HG03571 (cell line): Measurements from ENCODE around the gene RAPH1.

Experiments used
- ATAC-seq: cut with Tn5 transposase; IDR thresholded peaks from one replicate; pipeline ENCODE4 v1.9.1; 2021; ENCODE audit not compliant: unreplicated experiment

RAPH1 gene

DNA sequence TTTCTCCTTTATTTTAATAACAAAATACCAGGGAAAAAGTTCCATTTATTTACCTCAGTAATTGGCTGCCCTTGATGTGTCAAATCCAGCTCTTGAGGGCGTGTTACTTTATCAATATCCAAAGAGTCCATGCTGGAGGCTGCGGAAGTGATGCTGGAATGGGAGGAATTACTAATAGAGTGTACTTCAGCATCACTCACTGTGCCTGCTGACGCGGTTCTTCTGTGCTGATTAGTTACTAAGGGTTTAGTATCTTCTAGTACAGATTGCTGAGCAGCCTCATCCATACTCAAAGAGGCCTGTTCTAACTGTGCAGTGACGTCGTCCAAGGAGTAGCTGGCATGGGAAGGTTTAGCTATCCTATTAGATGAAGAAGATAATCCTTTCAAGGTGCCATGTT lies 45.6 kb downstream of the RAPH1 start:
- no peak for ATAC-seq

DNA sequence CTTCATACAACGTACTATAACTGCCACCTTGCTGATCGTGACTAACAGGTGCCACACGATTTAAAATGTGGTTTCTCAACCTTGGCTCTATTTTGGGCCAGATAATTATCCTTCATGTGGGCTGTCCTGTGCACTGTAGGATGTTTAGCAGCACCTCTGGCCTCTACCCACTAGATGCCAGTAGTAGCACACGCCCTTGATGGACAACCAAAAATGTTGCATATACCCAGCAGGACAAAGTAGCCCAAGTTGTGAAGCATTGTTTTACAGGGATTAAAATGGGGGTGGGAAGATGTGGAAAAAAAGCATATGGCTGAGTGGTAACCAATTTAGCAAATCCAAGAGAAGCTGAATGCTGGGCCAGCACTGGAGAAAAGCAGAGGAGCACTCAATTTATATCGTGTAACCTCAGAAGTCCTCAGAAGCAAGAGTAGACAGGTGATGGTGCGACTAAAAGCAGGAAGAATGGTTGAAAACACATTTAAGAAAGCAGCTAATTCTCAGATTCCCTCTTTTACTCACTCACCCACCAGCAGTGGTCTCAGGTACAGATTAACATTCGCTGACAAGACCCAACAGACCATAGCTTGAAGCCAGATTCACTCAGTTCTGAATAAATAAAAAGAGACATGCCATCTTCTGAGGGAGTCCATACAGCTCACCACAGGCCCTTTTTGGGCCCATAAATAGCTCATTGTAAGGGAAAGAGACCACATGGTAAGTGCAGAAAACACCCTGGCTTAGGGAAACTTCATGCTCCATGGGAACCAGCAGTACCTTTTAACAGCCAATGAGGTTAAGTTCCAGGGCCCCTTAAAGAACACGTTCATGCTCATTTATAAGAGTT lies 50.6 kb downstream of the RAPH1 start:
- peak; percentile 62 for ATAC-seq

DNA sequence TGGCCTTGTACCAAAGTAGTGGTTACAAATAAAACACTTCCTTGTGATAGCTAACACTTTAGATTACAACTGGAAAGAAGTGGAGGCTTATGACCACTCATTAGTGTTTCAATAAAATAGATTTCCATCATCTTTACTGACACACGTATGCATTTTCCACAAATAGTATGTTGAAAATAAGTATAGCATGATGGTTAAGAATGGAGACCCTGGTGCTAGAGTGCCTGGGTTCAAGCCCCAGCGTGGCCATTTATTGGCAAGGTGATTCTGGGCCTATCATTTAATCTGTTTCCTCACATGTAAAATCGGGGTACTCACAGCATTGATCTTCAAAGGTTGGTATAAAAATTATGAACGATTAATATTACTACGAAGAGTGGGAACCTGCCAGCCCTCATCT lies 54.5 kb downstream of the RAPH1 start:
- no peak for ATAC-seq

DNA sequence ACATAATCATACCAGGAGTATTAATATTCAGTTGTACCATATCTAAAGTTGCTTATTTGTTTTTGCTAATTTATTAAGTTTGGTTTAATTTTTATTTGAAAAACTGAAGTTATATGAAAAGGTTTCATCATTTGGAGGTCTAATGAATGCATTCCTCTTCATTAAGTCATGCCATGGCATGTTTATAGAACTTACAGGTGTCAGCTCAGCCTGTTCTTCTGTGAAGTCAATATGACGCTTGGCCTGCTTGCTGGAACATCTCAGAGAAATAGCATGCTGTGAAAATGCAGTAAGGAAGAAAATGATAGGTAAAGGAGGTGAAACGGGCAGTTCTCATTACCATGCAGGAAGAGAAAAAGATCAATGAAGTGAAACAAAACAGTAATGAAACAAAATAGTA lies 58.2 kb downstream of the RAPH1 start:
- ATAC-seq: no peak

DNA sequence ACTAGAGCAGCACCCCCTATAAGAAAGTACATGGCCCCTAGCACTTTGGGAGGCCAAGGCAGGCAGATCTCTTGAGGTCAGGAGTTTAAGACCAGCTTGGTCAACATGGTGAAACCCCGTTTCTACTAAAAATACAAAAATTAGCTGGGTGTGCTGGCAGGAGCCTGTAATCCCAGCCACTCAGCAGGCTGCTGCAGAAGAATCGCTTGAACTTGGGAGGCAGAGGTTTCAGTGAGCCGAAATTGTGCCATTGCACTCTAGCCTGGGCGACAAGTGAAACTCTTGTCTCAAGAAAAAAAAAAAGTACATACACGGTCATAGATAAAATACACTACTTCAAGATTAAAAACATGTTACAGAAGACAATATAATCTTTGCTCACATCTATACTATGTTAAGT lies 63.8 kb downstream of the RAPH1 start:
- ATAC-seq: no peak

DNA sequence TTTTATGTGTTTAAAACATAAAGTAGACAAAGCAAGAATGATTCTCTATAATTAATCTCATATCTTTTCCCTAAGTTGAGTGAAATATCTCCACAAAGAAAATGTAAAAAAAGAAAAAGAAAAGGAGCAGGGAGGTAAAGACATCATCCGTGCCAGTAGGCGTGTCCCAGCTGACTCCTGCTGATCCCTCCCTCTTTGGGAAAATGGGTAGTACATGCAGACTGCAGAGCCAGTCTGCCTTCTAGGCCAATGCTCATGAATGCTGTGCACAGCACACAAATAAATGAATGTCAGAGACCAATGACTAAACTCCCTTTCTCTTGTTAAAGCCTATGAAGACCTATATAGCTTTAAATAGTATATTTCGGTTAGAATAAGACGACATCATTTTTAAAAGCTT lies 64.7 kb downstream of the RAPH1 start:
- no peak for ATAC-seq

DNA sequence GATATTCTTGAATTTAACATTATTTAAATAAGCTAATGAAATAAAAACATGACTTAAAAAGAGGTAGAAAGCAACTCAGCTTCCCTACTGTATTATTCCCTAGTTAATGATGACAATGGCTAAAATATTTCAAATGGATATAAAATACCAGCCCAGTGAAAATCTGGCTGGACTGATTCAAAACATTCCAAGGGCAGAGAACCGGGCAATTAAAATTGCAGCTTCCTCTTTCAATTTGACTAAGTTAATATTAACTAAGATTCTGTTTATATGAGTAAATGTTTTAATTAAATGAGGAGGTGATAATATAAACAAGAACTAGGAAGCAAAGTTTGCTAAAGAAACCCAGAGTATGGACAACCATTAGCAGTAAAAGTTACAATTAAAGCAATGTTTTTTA lies 65.6 kb downstream of the RAPH1 start:
- ATAC-seq: no peak

DNA sequence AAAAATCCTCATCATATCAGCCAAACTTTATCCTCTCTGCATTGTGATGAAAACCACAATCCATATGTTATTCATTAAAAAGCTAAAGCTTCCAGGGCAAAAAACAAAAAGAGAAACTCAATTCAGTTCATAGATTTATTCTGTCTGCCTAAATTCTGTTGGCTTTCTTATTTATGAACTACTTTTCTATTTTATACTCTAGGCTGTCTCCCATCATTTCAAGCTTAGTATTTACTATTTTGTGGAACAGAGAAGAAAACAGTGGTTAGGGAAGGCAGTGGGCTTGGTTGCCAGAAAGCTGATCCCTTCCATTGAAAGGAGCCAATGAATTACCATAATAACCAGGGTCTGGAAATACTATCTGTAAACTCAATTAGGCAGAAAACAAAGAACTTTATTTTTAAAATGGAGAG lies 71.8 kb downstream of the RAPH1 start:
- ATAC-seq: no peak

DNA sequence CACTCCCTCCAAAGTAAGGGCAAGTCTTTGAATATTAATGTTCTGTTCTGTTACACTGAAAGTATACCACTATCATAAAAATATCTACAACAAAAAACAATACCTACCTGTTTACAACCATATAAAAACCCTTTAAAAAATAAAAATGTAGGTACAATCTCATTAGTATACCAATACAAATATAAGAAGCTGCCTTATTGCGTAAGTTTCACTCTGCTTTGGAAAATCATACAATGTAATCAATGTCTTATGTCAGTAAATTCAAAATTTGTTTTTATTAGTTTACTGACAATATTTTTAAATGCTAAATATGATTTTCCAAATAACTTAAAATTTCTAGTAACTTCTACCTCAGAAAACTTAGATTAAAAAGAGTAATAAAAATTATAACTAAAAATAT lies 72.8 kb downstream of the RAPH1 start:
- ATAC-seq: no peak

DNA sequence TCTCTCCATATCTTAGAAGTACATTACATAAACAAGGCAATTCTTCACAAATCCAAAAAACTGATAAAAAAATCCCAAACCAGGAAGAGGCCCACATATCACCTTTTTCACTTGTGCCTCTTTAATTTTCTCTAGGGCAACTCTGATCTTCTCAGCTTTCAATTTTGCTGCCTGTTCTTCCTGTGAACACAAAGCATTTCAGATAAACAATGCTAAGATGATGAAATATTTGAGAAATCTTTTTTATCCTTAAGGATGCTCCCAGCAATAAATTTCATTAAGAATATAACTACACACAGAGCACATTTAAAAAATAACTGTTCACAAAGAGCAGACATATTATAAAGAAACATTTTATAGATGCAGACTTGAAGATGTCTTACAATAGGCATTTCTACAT lies 73.4 kb downstream of the RAPH1 start:
- ATAC-seq: no peak

DNA sequence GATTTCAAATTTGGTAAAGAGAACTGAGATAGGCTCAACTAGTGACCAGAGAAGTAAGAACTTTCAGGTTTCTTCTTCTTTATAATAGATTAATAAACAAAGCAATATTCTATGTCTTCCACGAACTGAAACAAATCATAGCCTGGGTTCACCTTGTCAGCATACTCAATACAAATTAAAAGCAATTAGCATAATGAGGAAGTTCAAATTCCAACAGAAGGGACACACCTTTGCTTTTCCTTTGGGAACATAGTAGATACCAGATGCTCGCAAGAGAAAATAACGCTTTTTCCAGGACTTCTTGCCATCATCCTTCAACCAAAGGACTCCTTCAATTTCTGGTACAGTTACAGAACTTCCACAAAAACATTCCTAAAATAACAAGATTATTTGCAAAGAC lies 79.9 kb downstream of the RAPH1 start:
- no peak for ATAC-seq

DNA sequence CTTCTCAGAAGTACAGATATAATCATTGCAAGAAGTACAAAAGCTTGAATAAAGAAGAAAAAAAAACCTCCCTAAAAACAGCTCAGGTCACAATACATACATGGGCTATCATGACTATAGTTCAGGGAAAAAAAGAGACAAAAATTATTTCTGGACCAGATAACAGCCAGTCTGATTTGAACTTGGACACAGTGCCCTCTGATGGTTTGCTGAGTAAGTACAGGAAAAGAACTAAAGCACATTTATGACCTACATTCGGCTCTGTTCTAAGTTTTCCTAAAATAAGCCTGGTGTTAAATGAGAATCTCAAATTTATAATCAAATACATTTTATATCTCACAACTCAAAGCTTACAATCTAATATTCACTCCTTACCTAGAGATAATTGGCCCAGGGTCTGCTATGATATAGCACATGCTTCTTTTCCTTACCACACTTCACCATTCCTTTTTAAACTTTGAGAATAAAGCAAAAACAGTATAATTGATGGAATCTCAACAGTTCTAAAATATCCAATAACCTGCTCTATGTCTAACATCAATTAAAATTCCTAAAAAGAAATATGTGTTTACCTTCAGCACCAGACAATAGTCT lies 81.1 kb downstream of the RAPH1 start:
- ATAC-seq: no peak

DNA sequence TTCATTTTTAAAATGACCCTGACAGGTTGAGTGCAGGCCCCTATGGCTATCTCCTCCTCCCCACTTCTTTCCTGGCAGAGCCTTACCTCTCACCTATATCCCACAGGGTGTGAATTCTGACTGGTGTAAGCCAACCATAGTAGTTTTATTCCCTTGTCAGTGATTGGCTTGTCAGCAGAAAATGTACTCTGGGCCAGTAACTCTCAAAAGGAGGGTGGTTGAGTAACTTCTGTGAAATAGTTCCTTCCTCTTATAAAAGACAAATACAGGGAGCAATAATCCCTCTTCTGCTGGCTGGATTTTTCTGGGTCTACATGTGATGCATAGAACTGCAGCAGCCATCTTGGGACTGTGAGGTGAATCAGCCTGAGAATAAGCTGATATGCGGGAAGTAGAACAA lies 83.4 kb downstream of the RAPH1 start:
- no peak for ATAC-seq

DNA sequence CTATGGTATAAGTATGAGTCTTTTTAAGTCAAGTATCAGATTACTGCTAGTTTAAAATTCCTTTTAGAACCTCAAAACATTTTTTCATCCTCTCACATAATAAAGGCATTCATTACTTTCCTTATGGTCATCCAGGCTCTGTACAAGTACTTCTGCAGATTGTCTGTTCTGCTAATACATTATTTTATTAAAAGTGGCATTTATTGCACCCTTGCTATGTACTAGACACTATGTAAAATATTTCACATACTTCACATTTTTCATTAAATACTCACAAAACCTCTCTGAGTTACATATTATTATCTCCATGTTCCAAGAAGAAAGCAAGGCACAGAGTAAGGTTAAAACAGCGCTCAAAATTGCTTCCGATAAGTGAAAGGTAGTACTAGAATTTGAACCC lies 84.1 kb downstream of the RAPH1 start:
- ATAC-seq: no peak

DNA sequence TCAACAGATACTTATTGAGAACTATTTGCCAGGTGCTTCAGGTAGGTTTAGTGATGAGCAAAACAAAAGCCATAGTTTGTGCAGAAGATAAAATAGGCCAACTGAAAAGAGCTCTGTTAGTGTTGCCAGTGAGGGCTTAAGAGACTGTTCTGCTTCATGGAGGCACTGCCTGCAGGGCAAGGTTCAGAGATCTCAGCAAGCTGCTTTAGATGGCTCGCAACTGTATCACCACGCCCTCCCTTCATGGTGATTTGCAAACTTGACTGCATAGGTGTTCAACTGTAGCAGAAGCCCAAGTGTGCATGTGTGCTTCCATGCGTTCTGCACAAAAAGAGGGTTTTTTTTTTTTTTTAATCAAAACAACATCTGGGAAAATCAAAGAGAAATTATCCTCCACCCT lies 84.5 kb downstream of the RAPH1 start:
- ATAC-seq: no peak

DNA sequence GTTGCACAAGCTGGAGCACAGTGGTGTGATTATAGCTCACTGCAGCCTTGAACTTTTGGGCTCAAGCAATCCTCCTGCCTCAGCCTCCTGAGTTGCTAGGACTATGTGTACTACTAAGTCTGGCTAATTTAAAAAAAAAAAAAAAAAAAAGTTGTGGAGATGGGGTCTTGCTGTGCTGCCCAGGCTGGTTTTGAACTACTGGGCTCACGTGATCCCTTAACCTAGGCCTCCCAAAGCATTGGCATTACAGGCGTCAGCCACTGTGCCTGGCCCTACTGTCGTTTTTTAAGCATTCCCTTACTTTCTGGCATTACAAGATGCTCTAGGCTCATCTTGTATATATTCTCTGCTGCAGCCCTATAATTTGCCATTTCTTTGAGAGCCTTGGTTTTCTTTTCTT lies 88.3 kb downstream of the RAPH1 start:
- ATAC-seq: no peak

DNA sequence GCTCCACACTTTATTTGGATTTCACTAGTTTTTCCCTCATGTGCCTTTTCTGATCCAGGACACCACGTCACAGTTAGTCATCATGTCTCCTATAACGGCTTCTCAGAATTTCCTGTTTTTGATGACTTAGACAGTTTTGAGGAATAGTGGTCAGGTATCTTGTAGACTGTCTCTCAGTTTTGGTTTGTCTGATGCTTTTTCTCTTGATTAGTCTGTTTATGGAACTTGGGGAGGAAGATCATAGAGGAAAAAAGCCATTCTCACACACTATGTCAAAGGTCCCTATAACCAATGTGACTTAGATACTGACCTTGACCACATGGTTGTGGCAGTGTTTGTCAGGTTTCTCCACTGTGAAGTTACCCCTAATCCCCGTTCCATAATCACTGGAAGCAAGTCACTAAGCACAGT lies 89.0 kb downstream of the RAPH1 start:
- ATAC-seq: no peak

DNA sequence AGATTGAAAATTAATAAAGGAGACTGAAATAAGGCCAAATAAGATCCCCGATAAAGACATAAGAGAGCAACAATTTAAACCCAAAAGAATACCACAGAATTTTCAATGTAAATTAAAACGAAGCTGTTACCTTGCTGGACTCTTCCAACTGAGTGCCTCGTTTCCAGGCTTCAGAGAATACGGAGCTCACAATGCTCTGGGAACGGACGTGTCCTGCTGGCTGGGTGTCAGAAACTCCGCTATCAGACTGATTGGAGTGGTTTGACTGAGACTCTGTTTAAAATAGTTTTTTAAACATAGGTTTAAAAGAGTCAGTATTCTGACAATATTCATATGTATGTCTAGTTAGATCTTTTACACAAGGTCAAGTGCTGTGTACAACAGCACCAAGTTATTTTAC lies 90.4 kb downstream of the RAPH1 start:
- ATAC-seq: no peak

DNA sequence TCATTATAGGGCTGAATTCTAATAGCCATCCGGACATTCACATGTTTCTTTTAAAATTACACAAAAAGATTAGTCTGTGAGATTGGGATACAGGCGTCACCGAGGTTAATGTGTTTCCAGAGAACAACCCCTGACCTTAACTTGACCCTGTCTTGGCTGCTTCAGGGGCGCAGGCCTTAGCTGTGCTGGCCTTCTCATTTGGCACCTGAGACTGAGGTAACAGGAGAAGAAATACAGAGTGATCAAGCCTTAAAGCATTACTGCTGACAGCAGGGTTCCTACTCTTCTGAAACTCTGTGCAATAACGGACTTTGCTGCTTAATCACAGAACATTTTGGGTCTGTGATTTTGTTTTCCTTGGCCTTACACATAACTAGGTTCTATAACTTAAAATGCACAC lies 92.6 kb downstream of the RAPH1 start:
- no peak for ATAC-seq

DNA sequence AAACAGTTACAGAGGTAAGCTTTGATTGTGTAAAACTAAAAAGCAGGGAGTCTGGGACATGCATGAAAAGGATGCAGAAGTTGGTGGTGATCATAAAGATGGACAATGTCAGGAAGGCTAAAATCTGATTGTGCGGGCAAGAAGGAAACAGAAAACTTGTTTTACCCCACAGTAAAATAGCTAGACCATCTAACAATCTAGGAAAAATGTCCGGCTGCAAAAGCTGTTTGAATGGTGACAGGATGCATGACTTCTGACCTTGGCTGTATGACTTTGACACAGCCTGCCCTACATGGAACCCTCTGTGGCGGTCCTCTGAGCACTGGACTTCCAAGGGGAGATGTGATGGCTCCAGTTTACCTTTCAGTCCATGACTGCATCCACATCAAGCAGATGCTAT lies 93.6 kb downstream of the RAPH1 start:
- ATAC-seq: no peak

DNA sequence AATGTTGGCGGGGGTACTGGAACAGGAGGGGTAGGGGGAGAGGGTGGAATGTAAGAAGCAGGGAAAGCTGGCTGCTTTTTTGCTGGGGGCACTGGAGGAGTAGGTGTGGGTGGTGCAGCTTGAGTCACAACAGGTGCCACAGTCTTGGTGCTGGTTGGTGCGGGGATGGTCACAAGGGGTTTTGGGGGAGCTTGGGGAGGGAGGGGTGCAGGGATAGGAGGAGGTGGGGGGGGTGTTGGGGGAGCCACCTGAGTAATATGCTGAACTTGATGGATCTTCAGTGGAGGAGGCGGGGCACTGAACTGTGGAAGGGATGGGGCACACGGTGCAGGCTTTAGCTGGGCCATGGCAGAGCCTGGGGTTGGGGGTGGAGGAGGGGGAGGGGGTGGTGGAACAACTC lies 94.4 kb downstream of the RAPH1 start:
- ATAC-seq: no peak

DNA sequence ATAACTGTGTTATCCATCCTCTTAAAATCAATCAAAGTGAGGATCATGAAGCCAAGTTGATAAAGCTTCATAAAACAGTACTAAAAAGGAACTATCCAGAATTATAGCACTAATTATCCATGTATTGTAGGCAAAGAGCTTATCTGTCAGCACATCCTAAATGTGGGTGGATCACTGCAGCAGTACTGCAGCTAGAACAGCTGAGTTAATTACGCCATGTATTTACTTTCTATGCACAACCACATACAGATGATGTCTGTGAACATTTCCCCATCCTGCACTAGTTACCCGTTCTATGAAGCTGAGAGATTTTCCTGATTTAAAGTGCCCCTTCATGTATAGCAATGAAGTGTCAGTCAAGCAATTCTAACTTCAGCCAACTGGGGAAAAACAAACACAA lies 96.6 kb downstream of the RAPH1 start:
- no peak for ATAC-seq

DNA sequence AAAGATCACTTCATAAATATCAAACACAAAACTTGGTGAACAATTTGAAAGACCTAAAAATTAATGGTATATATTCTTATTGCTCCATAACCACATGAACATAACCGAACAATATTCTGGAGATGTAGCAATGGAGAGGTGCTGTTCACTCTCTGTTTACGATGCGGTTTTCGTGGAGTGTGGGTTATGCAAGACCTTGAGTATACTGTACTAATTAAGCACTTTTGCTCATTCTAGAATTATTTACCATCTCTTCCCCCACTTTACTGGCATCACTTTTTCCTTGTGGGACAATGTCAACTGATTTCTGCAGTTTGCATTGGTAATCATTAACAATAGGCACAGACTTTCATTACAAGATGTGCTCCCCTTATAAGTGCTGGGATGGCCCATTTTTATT lies 97.6 kb downstream of the RAPH1 start:
- no peak for ATAC-seq
